Mesothelial cell of epicardium (in vitro differentiated cells): Measurements from ENCODE around the gene CHFR. TPM values are rescaled to one million over a fixed set of nuclear protein-coding genes. Genes with fewer than 3 reads are reported as not detected.
"Not testable (repeated sequence)": the region's sequence is repeated elsewhere in the genome, so short reads cannot be mapped to it uniquely, and the experiment has no call there.

ENCODE experiments used
- DNase-seq, 2 experiments: peaks; one replicate each; pipeline ENCODE4 v3.0.0; 2021; ENCODE audit warnings: low spot score in 2 of 2; ENCODE audit not compliant: unreplicated experiment in 2 of 2
- H3K27ac Mint-ChIP-seq: 2 replicates; pipeline ENCODE4 v1.8.0; 2021; ENCODE audit warnings: mixed read lengths
- H3K27me3 Mint-ChIP-seq: 2 replicates; pipeline ENCODE4 v1.8.0; 2021; ENCODE audit warnings: low read depth, mixed read lengths
- H3K36me3 Mint-ChIP-seq: 2 replicates; pipeline ENCODE4 v1.8.0; 2021; ENCODE audit warnings: mixed read lengths
- H3K4me1 Mint-ChIP-seq: 2 replicates; pipeline ENCODE4 v1.8.0; 2021; ENCODE audit warnings: mixed read lengths
- H3K4me3 Mint-ChIP-seq: 2 replicates; pipeline ENCODE4 v1.8.0; 2021; ENCODE audit warnings: mild to moderate bottlenecking, moderate library complexity, mixed read lengths
- H3K9me3 Mint-ChIP-seq: 2 replicates; pipeline ENCODE4 v1.8.0; 2021; ENCODE audit warnings: mixed read lengths
- total RNA-seq: library from RNA; stranded (reverse); gene quantifications from 3 replicates; pipeline ENCODE4 v1.2.1, GENCODE V29; 2021
- TF ChIP-seq, protein P1 (sequence below): fragments of 200-600 bp; sonication (generic); IDR thresholded peaks from one replicate; pipeline ENCODE4 v1.5.0; 2021; ENCODE audit warnings: antibody characterized with exemption; ENCODE audit not compliant: unreplicated experiment

CHFR gene
- total RNA-seq, 1 donor from 2014 or later, result 47.7 TPM

DNA sequence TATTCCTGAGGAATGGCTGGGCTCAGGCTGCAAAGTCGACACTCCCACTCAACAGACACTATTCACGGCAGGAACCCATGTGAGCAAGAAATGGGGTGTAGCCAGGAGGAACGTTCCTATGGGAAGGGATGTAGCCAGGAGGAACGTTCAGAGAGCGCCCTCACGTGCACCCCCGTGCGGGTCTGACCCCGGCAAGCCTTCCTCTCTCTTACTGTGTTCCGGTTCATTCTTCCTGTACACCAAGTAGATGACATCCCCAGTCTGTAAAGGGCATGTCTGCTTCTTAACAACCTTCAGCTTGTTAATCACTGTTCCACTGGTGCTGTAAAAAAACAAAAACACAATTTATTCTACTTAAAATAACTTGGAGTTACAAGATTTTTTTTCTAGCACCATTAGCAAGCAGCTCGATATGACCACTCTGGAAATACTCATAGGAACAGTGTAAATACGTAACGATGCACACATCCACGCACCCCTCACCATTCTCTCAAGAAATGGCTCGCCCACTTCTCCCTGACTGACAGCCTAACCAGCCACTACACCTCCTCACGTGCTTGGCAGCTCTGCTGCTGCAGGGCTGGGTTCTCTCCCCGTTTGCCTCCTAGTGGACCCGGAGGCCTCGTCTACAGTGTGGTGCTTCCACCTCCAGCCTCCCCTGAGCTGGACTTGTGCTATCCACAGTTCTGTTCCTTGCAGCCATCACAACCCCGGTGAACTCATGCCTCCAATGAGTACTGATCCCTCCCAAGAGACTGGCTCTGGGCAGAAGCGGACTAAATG is 15.1 kb downstream of the CHFR start:
- Mint-ChIP-seq H3K27me3 (no peaks in the 10 kb centered on the region), H3K4me1 (no peaks in the 10 kb centered on the region), H3K9me3 (no peaks in the 10 kb centered on the region), H3K36me3 (peaks cover 31% of the 10 kb centered on the region), H3K27ac (no peak overlapping the region), H3K4me3 (no peak overlapping the region)
- DNase-seq, result no peak
- TF ChIP-seq, protein P1, sequence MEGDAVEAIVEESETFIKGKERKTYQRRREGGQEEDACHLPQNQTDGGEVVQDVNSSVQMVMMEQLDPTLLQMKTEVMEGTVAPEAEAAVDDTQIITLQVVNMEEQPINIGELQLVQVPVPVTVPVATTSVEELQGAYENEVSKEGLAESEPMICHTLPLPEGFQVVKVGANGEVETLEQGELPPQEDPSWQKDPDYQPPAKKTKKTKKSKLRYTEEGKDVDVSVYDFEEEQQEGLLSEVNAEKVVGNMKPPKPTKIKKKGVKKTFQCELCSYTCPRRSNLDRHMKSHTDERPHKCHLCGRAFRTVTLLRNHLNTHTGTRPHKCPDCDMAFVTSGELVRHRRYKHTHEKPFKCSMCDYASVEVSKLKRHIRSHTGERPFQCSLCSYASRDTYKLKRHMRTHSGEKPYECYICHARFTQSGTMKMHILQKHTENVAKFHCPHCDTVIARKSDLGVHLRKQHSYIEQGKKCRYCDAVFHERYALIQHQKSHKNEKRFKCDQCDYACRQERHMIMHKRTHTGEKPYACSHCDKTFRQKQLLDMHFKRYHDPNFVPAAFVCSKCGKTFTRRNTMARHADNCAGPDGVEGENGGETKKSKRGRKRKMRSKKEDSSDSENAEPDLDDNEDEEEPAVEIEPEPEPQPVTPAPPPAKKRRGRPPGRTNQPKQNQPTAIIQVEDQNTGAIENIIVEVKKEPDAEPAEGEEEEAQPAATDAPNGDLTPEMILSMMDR, result no peak

DNA sequence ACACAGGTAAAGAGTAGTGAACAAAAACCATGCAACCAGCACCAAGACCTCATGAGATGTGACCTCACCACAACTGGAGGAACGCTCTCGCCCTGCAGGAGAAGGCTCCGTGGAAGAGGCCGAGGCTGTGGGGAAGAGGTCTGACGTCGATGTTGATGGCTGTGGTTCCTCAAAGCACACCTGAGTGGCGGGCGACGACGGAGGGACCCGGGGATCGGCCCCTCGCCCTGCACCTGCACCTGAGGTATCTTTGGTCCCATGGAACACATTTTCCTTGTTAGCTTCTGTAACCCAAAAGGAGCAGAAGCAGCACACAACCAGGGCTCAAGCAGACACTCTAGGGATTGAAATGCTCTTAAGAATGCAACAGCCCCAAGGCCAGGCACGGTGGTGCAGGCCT is 17.9 kb downstream of the CHFR start:
- peaks cover 5% of the 10 kb centered on the region for H3K4me1 Mint-ChIP-seq
- no peak overlapping the region for H3K27ac Mint-ChIP-seq
- DNase-seq, result no peak
- H3K27me3 Mint-ChIP-seq, result no peaks in the 10 kb centered on the region
- no peaks in the 10 kb centered on the region for H3K9me3 Mint-ChIP-seq
- H3K36me3 Mint-ChIP-seq, result peaks cover 33% of the 10 kb centered on the region
- no peak overlapping the region for H3K4me3 Mint-ChIP-seq
- TF ChIP-seq, protein P1, result no peak

DNA sequence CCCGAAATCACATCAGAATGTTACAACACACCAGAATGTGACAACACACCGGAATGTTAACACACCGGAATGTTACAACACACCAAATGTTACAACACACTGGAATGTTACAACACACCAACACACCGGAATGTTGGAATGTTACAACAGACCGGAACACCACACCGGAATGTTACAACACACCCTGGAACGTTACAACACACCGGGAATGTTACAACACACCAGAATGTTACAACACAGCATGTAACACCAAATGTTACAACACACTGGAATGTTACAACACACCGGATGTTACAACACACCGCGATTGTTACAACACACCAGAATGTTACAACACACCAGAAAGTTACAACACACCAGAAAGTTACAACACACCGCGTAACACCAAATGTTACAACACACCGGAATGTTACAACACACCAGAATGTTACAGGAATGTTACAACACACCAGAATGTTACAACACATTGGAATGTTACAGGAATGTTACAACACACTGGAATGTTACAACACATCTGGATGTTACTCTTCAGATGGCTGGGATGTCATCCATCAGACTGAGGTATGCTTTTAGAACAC is 21.1 kb downstream of the CHFR start:
- H3K4me1 Mint-ChIP-seq, result peaks cover 5% of the 10 kb centered on the region
- no peak overlapping the region for H3K4me3 Mint-ChIP-seq
- H3K27me3 Mint-ChIP-seq, result no peaks in the 10 kb centered on the region
- DNase-seq, result no peak
- TF ChIP-seq, protein P1, result no peak
- H3K27ac Mint-ChIP-seq, result peak overlapping the region; percentile 93
- H3K36me3 Mint-ChIP-seq, result peaks cover 36% of the 10 kb centered on the region
- no peaks in the 10 kb centered on the region for H3K9me3 Mint-ChIP-seq

DNA sequence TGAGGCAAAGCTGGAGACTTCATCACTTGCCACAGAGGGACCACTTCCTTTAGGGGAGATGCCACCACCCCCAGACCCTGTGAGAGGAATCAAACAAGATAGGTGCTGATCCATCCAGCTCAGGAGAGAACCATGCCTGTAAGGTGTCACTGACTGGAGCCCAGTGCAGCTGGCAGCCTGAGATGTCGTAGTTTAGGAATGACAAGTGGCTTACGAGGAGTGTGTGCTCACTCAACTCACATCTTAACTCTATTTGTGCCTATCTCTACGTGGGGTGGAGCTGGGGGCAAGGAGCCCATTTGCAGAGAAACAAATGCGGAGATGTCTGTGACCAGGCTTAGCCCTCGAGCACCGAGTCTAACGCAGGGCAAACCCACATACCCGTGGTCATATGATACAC is 25.8 kb downstream of the CHFR start:
- peaks cover 5% of the 10 kb centered on the region for H3K4me1 Mint-ChIP-seq
- H3K27me3 Mint-ChIP-seq, result no peaks in the 10 kb centered on the region
- no peak for DNase-seq
- no peaks in the 10 kb centered on the region for H3K9me3 Mint-ChIP-seq
- peaks cover 34% of the 10 kb centered on the region for H3K36me3 Mint-ChIP-seq
- TF ChIP-seq, protein P1, result no peak
- no peak overlapping the region for H3K4me3 Mint-ChIP-seq
- H3K27ac Mint-ChIP-seq, result no peak overlapping the region

DNA sequence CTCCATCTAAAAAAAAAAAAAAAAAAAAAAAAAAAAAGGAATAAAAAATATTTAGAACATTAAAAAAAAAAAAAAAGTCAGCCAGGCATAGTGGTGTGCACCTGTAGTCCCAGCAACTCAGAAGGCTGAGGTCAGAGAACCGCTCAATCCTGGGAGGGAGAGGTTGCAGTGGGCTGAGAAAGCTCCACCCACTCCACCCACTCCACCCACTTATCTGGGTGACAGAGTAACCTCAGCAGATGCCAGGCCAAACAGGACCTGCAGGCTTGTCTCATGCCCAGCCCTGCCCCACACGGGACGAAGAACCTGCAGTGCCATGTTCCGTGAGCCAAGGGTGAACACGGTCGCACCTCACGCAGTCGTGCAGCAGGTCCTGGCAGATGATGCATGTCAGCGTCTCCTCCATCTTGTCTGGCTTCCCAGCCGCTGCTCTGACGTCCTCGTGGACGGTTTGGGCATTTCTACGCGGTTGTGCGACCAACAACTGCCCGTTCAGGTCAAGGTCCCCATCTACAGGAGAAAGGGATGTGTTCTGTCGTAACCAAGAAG is 28.6 kb downstream of the CHFR start:
- Mint-ChIP-seq H3K36me3 (peaks cover 42% of the 10 kb centered on the region), H3K9me3 (no peaks in the 10 kb centered on the region), H3K27ac (no peak overlapping the region), H3K4me1 (no peaks in the 10 kb centered on the region), H3K4me3 (no peak overlapping the region), H3K27me3 (no peaks in the 10 kb centered on the region)
- TF ChIP-seq, protein P1, result no peak
- no peak for DNase-seq

DNA sequence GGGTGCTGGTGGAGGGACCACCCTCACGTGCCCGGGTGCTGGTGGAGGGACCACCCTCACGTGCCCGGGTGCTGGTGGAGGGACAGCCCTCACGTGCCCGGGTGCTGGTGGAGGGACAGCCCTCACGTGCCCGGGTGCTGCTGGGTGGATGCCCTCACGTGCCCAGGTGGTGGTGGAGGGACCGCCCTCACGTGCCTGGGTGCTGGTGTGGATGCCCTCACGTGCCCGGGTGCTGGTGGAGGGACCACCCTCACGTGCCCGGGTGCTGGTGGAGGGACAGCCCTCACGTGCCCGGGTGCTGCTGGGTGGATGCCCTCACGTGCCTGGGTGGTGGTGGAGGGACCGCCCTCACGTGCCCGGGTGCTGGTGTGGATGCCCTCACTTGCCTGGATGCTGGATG is 30.4 kb downstream of the CHFR start:
- not testable (repeated sequence) for H3K27ac Mint-ChIP-seq, H3K9me3 Mint-ChIP-seq, H3K4me1 Mint-ChIP-seq, H3K4me3 Mint-ChIP-seq, DNase-seq, H3K27me3 Mint-ChIP-seq
- H3K36me3 Mint-ChIP-seq, result peaks cover 46% of the 10 kb centered on the region
